HepG2 (cell line): ENCODE data around the gene SFI1. TPM values are rescaled to one million over a fixed set of nuclear protein-coding genes. Genes with fewer than 3 reads are reported as not detected.
A peak's percentile ranks its signal among the peaks of the same experiment; 100 is the strongest.

Experiments used
- ATAC-seq: fragments of 200-7000 bp; cut with Tn5 transposase; 3 replicates; pipeline ENCODE4 v1.9.1; 2020; ENCODE audit warnings: mild to moderate bottlenecking, moderate library complexity
- BruUV-seq: library from RNA; stranded (reverse); fragments of 400-500 nt; replicated peaks from 2 replicates; lab custom pipeline; 2021; lab: Mats Ljungman, UMichigan
- CTCF ChIA-PET: fragments of 300-600 bp; formaldehyde crosslinking; extraction: SDS; loops from one replicate; lab custom pipeline; 2021; ENCODE audit warnings: low total read pairs, inconsistent platforms, low intra/inter-chr PET ratio; lab: Yijun Ruan, JAX
- POLR2A ChIA-PET: fragments of 350-600 bp; sonication (Branson Sonifier 250); formaldehyde crosslinking; loops from one replicate; lab custom pipeline; 2020; ENCODE audit warnings: antibody characterized with exemption, inconsistent platforms; lab: Yijun Ruan, JAX
- DNase-seq: peaks from one replicate; pipeline ENCODE4 v3.0.0-alpha.2; 2015; ENCODE audit warnings: low spot score
- FAIRE-seq: peaks from 3 replicates; lab custom pipeline; 2011; peaks lifted over from hg19 to GRCh38; lab: Jason Lieb, UNC
- H2AFZ ChIP-seq: one replicate; pipeline ENCODE4 v1.6.1; 2011; ENCODE audit warnings: low read length, inconsistent platforms
- H3K27ac ChIP-seq: fragments of 300-600 bp; 3 replicates; pipeline ENCODE4 v1.8.0; 2011; ENCODE audit warnings: mixed run types, mild to moderate bottlenecking, mixed read lengths, low read length, inconsistent platforms; ENCODE audit not compliant: insufficient read depth; ENCODE audit errors: extremely low read length
- H3K27me3 ChIP-seq, 2 experiments: fragments of 200-600 bp in 1 of 2; 2 replicates in 1 of 2; 3 replicates in 1 of 2; pipeline versions ENCODE4 v1.6.0 to v1.8.0; 2011; ENCODE audit warnings: low read length in 2 of 2, mild to moderate bottlenecking in 2 of 2, moderate library complexity in 2 of 2, inconsistent platforms in 1 of 2; ENCODE audit not compliant: insufficient read depth in 2 of 2, control insufficient read depth in 1 of 2
- H3K36me3 ChIP-seq, 2 experiments: fragments of 200-600 bp in 1 of 2; replicated peaks in 1 of 2; 2 replicates in 1 of 2; 3 replicates in 1 of 2; pipeline versions ENCODE4 v1.5.1 to v1.8.0; 2011; ENCODE audit warnings: low read length in 2 of 2, inconsistent platforms in 1 of 2; ENCODE audit not compliant: insufficient read depth in 2 of 2, control insufficient read depth in 1 of 2
- H3K4me1 ChIP-seq: 2 replicates; pipeline ENCODE4 v1.5.1; 2012; ENCODE audit warnings: low read length, inconsistent platforms; ENCODE audit not compliant: insufficient read depth
- H3K4me2 ChIP-seq: 2 replicates; pipeline ENCODE4 v1.6.0; 2011; ENCODE audit warnings: low read depth, low read length, inconsistent platforms
- H3K4me3 ChIP-seq, 3 experiments: fragments of 200-600 bp in 1 of 3; sonication (generic), shearing (Covaris generic) in 1 of 3; replicated peaks in 1 of 3; 2 replicates each; pipeline ENCODE4 v1.5.1; 2011 to 2016; ENCODE audit warnings: low read length in 3 of 3, inconsistent platforms in 2 of 3, low read depth in 2 of 3, mild to moderate bottlenecking in 2 of 3, control low read depth in 1 of 3, mixed read lengths in 1 of 3; ENCODE audit not compliant: insufficient read depth in 1 of 3
- H3K79me2 ChIP-seq: one replicate; pipeline ENCODE4 v1.6.1; 2011; ENCODE audit warnings: low read length, inconsistent platforms; ENCODE audit not compliant: insufficient read depth
- H3K9ac ChIP-seq: 2 replicates; pipeline ENCODE4 v1.6.0; 2011; ENCODE audit warnings: mild to moderate bottlenecking, low read depth, low read length, inconsistent platforms; ENCODE audit not compliant: insufficient read depth
- H3K9me3 ChIP-seq: 2 replicates; pipeline ENCODE4 v1.5.1; 2012; ENCODE audit warnings: mild to moderate bottlenecking, low read length
- H4K20me1 ChIP-seq: 2 replicates; pipeline ENCODE4 v1.6.0; 2011; ENCODE audit warnings: inconsistent platforms, mild to moderate bottlenecking, low read length, moderate library complexity; ENCODE audit not compliant: insufficient read depth
- AGO1 ChIP-seq: fragments of 200-400 bp; formaldehyde crosslinking; IDR thresholded peaks from 2 replicates; pipeline ENCODE4 v1.6.1; 2017; ENCODE audit warnings: mild to moderate bottlenecking, low read depth, low read length, moderate library complexity; ENCODE audit not compliant: poor library complexity, severe bottlenecking
- AKAP8 ChIP-seq: sonication (generic); formaldehyde crosslinking; IDR thresholded peaks from 2 replicates; pipeline ENCODE4 v1.5.1; 2020; ENCODE audit warnings: mild to moderate bottlenecking, missing genetic modification reagents
- CBX5 ChIP-seq: sonication (generic); formaldehyde crosslinking; IDR thresholded peaks from 2 replicates; pipeline ENCODE4 v1.4.0; 2020; ENCODE audit warnings: missing genetic modification reagents, borderline replicate concordance
- CCDC6 ChIP-seq: sonication (generic); formaldehyde crosslinking; IDR thresholded peaks from 2 replicates; pipeline ENCODE4 v1.8.1; 2022; ENCODE audit warnings: mild to moderate bottlenecking, missing genetic modification reagents, moderate library complexity
- CEBPG ChIP-seq: IDR thresholded peaks from 2 replicates; pipeline ENCODE4 v1.6.1; 2016
- E2F5 ChIP-seq: sonication (generic); formaldehyde crosslinking; conservative IDR thresholded peaks from 2 replicates; pipeline ENCODE4 v1.4.0; 2020; ENCODE audit warnings: missing genetic modification reagents
- EZH2 ChIP-seq: conservative IDR thresholded peaks from 2 replicates; pipeline ENCODE4 v1.6.1; 2012; ENCODE audit warnings: mild to moderate bottlenecking, low read depth, low read length, moderate library complexity
- GATA4 ChIP-seq: sonication (generic); IDR thresholded peaks from 2 replicates; pipeline ENCODE4 v1.6.1; 2016; ENCODE audit warnings: antibody characterized with exemption, low read depth, borderline replicate concordance
- PAF1 ChIP-seq: IDR thresholded peaks from 2 replicates; pipeline ENCODE4 v1.6.1; 2016; ENCODE audit warnings: missing genetic modification reagents, missing compliant biosample characterization
- POLR2A ChIP-seq, 2 experiments: IDR thresholded peaks; 2 replicates each; pipeline ENCODE4 v1.6.1; 2011; ENCODE audit warnings: low read depth in 2 of 2, low read length in 2 of 2, mild to moderate bottlenecking in 1 of 2, moderate library complexity in 1 of 2; ENCODE audit not compliant: insufficient read depth in 1 of 2
- RBM39 ChIP-seq: fragments of 200-400 bp; formaldehyde crosslinking; IDR thresholded peaks from one replicate; pipeline ENCODE4 v1.6.1; 2018; ENCODE audit warnings: antibody characterized with exemption, mild to moderate bottlenecking, low read depth, low read length; ENCODE audit not compliant: poor library complexity, severe bottlenecking
- TOE1 ChIP-seq: sonication (generic); formaldehyde crosslinking; IDR thresholded peaks from 2 replicates; pipeline ENCODE4 v1.4.0; 2020; ENCODE audit warnings: mild to moderate bottlenecking, missing genetic modification reagents
- ZBTB2 ChIP-seq: sonication (generic); formaldehyde crosslinking; IDR thresholded peaks from 2 replicates; pipeline ENCODE4 v1.8.0; 2022; ENCODE audit warnings: low read depth, missing genetic modification reagents
- ZNF234 ChIP-seq: sonication (generic); formaldehyde crosslinking; conservative IDR thresholded peaks from 2 replicates; pipeline ENCODE4 v1.5.1; 2020; ENCODE audit warnings: mild to moderate bottlenecking, missing genetic modification reagents
- ZNF556 ChIP-seq: sonication (generic); formaldehyde crosslinking; IDR thresholded peaks from 2 replicates; pipeline ENCODE4 v1.4.0; 2020; ENCODE audit warnings: mild to moderate bottlenecking, missing genetic modification reagents, borderline replicate concordance
- ZNF577 ChIP-seq: sonication (generic); formaldehyde crosslinking; IDR thresholded peaks from 2 replicates; pipeline ENCODE4 v1.4.0; 2020; ENCODE audit warnings: mild to moderate bottlenecking, low read depth, missing genetic modification reagents, borderline replicate concordance
- WGBS: methylation state at CpG from one replicate; pipeline ENCODE4 v1.1.6; 2017; ENCODE audit warnings: low lambda C conversion rate; 5-methylcytosine and 5-hydroxymethylcytosine counted together
- in situ Hi-C: cut with HindIII; loops from 2 replicates; pipeline ENCODE4 v1.10.0; 2017; ENCODE audit warnings: low pct_unique_long_range_greater_than_20kb; ENCODE audit not compliant: extremely low pct_ligation_motif_present
- intact Hi-C: fragments of 100-400 bp; cut with micrococcal nuclease; formaldehyde crosslinking; loops from one replicate; pipeline ENCODE4 v1.10.0; 2022; ENCODE audit not compliant: unreplicated experiment
- polyA plus RNA-seq, 8 experiments: library from polyadenylated mRNA; depleted of rRNA in 3 of 8; stranded (reverse) in 7 of 8; unstranded in 1 of 8; fragments of >200 nt; fragmentation: Illumina TruSeq in 4 of 8; extraction: Trizol in 4 of 8; gene quantifications; 2 replicates each; pipeline versions ENCODE4 v1.2.1 to v1.2.3, GENCODE V29; 2011 to 2016; ENCODE audit warnings: low read depth in 4 of 8, missing spikeins in 1 of 8, mixed read lengths in 1 of 8; ENCODE audit not compliant: insufficient read depth in 1 of 8
- total RNA-seq, 5 experiments: library from RNA; depleted of rRNA; stranded (reverse); fragments of >200 nt; fragmentation: Illumina TruSeq; extraction: Trizol; gene quantifications; 2 replicates each; pipeline ENCODE4 v1.2.3, GENCODE V29; 2016; ENCODE audit warnings: low read depth in 1 of 5
- TF ChIP-seq, protein P1 (sequence below): sonication (generic); formaldehyde crosslinking; conservative IDR thresholded peaks from 2 replicates; pipeline ENCODE4 v1.8.1; 2023; ENCODE audit warnings: missing genetic modification reagents
- TF ChIP-seq, protein P2 (sequence below): sonication (generic); formaldehyde crosslinking; IDR thresholded peaks from 2 replicates; pipeline ENCODE4 v1.4.0; 2020; ENCODE audit warnings: missing genetic modification reagents, borderline replicate concordance

Gene SFI1
- total and polyA plus RNA-seq, 2 of the 13 experiments (the other 11 are each of a cell fraction or from before 2014, with no cell fraction given), result 20.5 to 40.1 TPM

DNA sequence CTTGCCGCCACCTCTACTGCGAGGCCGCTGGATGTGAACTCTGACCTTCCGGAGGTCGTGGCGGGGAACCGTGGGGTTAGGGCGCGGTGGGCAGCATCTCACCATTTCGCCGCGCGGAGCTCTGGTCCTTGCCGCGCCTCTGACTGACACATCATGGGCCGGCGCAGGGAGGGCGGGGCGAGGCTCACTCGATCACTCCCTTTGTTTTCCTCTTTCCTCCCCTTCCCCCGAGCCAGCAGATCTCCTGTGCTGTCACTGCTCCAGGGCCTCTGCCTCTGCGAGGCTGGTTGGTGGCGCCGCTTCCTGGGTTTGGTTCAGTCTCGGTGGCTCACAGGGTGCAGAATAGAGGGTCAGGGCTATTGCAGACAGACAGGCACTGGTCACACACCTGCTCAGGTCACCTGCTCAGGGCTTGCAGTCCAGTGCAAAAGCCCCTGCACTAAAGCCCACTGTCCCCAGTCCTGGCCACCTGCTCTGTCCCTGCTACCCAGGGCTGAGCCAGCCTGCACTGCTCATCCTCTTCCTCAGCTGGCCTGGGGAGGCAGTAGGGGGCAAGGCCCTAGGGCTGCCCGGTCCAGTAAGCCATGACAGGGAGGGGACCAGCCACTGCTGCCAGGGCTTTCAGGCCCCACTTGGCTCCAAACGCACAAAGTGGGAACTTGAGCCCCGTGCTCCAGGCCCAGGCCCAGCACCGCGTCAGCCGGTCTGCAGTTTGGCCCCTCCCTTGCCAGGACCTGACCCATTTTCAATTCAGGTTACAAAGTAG, 129.5 kb downstream of the SFI1 start:
- ChIA-PET POLR2A (no interaction called here), CTCF (no interaction called here)
- in situ Hi-C loops, result no loop called here
- Histone ChIP-seq H3K27me3 (no peaks in the 10 kb centered on the region), H3K27ac (peak overlapping the region; percentile 51), H3K79me2 (peaks cover 56% of the 10 kb centered on the region), H3K4me1 (peaks cover 45% of the 10 kb centered on the region), H3K4me3 (no peak overlapping the region), H3K36me3 (peaks cover 13 to 23% of the 10 kb centered on the region in 2 experiments), H3K9me3 (no peaks in the 10 kb centered on the region), H2AFZ (no peak overlapping the region), H3K4me2 (no peak overlapping the region), H4K20me1 (peaks cover 32% of the 10 kb centered on the region), H3K9ac (no peak overlapping the region)
- no TSS peak for BruUV-seq
- 94% methylated on average over 30 of the region's 31 CpGs for WGBS
- DNase-seq (no peak), ATAC-seq (no peak), FAIRE-seq (no peak)
- intact Hi-C loops, result no loop called here
- TF ChIP-seq ZNF577 (CRISPR knock-in tag) (no peak), POLR2A (IDR thresholded peaks at IDR 0.05; ENCODE audit: insufficient read depth in 1 of 2, low read depth in 2 of 2, low read length in 2 of 2) (0 out of 4 replicates have a peak, but pooled peaks of 1 of the 2 experiments have one; percentile 10), PAF1 (CRISPR knock-in tag) (no peak), E2F5 (CRISPR knock-in tag) (no peak), EZH2 (no peak), CEBPG (CRISPR knock-in tag) (no peak), ZNF556 (CRISPR knock-in tag) (no peak), ZNF234 (CRISPR knock-in tag) (no peak), ZBTB2 (CRISPR knock-in tag) (no peak), TOE1 (no peak), AGO1 (peak; percentile 63), GATA4 (no peak), CCDC6 (CRISPR knock-in tag) (no peak), AKAP8 (CRISPR knock-in tag) (no peak), CBX5 (no peak), RBM39 (no peak)
- TF ChIP-seq, protein P1, sequence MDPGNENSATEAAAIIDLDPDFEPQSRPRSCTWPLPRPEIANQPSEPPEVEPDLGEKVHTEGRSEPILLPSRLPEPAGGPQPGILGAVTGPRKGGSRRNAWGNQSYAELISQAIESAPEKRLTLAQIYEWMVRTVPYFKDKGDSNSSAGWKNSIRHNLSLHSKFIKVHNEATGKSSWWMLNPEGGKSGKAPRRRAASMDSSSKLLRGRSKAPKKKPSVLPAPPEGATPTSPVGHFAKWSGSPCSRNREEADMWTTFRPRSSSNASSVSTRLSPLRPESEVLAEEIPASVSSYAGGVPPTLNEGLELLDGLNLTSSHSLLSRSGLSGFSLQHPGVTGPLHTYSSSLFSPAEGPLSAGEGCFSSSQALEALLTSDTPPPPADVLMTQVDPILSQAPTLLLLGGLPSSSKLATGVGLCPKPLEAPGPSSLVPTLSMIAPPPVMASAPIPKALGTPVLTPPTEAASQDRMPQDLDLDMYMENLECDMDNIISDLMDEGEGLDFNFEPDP (CRISPR knock-in tag), result no peak
- TF ChIP-seq, protein P2, sequence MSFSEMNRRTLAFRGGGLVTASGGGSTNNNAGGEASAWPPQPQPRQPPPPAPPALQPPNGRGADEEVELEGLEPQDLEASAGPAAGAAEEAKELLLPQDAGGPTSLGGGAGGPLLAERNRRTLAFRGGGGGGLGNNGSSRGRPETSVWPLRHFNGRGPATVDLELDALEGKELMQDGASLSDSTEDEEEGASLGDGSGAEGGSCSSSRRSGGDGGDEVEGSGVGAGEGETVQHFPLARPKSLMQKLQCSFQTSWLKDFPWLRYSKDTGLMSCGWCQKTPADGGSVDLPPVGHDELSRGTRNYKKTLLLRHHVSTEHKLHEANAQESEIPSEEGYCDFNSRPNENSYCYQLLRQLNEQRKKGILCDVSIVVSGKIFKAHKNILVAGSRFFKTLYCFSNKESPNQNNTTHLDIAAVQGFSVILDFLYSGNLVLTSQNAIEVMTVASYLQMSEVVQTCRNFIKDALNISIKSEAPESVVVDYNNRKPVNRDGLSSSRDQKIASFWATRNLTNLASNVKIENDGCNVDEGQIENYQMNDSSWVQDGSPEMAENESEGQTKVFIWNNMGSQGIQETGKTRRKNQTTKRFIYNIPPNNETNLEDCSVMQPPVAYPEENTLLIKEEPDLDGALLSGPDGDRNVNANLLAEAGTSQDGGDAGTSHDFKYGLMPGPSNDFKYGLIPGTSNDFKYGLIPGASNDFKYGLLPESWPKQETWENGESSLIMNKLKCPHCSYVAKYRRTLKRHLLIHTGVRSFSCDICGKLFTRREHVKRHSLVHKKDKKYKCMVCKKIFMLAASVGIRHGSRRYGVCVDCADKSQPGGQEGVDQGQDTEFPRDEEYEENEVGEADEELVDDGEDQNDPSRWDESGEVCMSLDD, result no peak
